ENCODE measurements around the gene COX8A.
A peak's percentile ranks its signal among the peaks of the same experiment; 100 is the strongest.
"Not testable (repeated sequence)": the region's sequence is repeated elsewhere in the genome, so short reads cannot be mapped to it uniquely, and the experiment has no call there.

The COX8A gene

DNA sequence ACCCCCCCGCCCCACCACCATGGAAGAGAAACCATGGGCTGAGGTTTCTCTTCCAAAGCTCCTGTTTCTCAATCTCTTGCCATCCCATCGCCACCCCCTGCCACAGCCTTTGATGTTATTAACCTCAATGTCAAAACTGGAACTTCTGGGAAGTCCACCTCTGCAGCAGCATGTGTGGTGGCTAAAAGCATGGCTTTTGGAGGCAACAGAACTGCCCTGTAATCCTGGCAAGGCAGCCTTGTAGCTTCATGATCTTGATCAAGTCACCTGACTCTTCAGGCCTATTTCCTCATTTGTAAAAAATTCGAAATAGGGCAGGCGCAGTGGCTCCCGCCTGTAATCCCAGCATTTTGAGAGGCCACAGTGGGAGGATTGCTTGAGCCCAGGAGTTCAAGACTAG is 3.5 kb upstream of the COX8A start:
- DNase-seq = no peak

- not testable (repeated sequence) for DNase-seq
Measured at GRCh38 chr11:63973912-63974258, 535 bp upstream of the COX8A start.

GRCh38 chr11:63978551-63979239 is 4.3 kb downstream of the COX8A start:
- DNase-seq = no peak

DNA sequence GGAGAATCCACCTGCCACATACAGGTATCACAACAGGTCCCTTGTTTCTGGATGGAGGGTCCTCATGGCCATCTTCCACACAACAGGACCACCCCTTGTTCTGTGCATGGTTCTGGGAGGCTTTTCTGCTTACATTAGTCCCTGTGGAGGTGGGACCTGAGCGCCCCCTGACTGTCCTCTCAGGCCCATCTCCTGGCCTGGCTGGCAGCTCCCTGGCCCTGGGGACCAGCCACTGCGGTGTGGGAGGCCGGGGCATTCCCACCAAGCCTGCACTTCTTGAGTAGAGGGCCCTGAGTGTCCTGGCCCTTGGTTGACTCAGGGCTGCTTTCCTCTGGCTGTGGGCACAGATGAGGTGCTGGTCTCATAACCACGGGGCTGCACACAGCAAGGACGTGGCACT is 5.0 kb downstream of the COX8A start:
- no peak for DNase-seq

GRCh38 chr11:63985812-63986155 is 11.4 kb downstream of the COX8A start:
- DNase-seq = peak; percentile 71 to 76

- DNase-seq = peak; percentile 86 to 88
Measured at GRCh38 chr11:63986156-63986931, 11.9 kb downstream of the COX8A start, which contains the start of gene OTUB1. OTUB1 (plus strand) TSS chr11:63986438; CDS start chr11:63986457, 19 bp downstream.

DNA sequence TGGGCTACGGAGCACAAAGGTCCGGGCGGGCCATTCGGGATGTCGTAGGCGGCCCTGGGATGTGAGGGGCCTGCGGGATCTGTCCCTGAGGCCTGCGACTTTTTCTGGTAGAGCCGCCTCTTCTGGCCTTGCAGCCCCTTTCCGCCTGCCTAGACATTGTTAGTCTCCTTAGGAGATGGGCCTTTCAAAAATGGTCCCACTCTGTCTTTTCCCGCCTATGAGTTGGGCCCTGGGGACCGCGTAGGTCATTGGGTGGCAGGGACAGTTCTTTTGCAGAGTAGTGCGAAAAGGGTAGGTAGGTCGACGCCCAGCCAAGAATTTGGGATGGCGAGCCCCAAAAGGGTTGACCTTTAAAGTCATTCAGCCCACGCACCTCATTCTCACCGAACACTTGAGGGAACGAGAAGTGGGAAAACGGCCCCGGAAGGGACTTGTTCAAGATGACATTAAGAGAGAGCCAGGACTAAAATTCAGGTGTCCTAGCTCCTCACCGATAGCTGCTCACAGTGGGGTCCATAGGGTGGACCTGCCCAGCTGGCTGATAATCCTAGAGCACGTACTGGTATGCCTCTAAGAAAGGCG is 12.6 kb downstream of the COX8A start:
- no peak for DNase-seq

DNA sequence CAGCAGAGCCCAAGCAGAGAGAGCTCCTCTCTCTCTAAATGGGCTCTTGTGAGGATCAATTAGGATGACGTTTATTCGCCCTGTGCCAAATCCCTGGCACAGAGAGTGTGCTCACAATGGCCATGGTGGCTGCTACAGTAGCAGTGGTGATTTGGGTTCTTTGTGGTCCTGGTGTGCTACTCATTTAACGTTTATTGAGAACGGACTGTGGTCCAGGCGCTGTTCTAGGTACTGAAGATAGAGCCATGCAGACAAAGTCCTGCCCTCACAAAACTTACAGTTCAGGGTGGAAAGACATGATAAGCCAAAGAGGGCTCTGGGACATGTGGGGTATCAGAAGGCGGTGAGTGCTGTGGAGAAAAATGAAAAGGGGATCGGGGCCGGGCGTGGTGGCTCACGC is 17.1 kb downstream of the COX8A start:
- no peak for DNase-seq

- no peak for DNase-seq
Measured at GRCh38 chr11:63993100-63993499, 18.7 kb downstream of the COX8A start.

- DNase-seq = no peak
Measured at GRCh38 chr11:63993993-63994392, 19.6 kb downstream of the COX8A start.

- DNase-seq = no peak
Measured at GRCh38 chr11:63996512-63996911, 22.1 kb downstream of the COX8A start.

GRCh38 chr11:63997104-63997700 is 22.8 kb downstream of the COX8A start:
- DNase-seq = no peak

- no peak for DNase-seq
Measured at GRCh38 chr11:63997801-63998337, 23.4 kb downstream of the COX8A start.

DNA sequence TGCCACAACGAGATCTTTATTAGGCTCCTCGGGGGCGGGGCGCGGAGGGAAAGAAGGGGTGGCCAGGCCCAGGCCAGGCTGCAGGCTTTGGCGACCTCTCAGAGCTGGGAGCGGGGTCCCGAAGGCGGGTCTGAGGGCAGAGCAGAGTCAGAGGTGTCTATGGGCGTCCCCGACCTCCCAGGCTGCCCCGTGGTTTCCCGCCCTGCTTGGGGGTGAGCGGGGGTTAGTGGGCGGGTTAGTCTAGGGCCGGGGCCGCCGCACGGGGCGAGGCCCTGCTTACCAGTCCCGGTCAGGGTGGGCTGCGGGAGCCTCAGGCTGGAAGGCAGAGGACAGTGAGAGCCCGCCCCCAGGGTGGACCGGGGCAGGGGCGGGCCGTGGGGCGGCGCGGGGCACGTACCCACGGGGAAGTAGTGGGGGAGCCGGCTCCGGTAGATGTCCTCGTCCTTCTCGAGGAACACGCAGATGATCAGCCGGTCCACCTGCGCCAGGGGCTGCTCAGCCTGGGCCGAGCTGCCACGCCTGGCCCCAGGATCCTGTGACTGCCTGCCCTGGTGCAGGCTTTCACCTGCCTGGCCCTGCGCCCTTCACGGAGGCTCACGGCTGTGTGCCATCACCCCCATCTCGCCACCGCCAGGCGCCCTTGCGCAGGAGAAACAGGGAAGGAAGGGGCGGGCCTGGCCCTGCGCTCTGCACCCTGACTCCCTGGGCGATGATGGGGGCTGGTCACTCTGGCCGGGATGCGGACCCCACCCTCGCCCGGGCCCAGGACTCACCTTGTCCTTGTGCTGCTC is 24.3 kb downstream of the COX8A start:
- DNase-seq = no peak

GRCh38 chr11:63999349-64000025 is 25.1 kb downstream of the COX8A start:
- DNase-seq = peak; percentile 56 to 65

GRCh38 chr11:64000026-64000739 is 25.8 kb downstream of the COX8A start:
- peak; percentile 77 to 80 for DNase-seq

DNA sequence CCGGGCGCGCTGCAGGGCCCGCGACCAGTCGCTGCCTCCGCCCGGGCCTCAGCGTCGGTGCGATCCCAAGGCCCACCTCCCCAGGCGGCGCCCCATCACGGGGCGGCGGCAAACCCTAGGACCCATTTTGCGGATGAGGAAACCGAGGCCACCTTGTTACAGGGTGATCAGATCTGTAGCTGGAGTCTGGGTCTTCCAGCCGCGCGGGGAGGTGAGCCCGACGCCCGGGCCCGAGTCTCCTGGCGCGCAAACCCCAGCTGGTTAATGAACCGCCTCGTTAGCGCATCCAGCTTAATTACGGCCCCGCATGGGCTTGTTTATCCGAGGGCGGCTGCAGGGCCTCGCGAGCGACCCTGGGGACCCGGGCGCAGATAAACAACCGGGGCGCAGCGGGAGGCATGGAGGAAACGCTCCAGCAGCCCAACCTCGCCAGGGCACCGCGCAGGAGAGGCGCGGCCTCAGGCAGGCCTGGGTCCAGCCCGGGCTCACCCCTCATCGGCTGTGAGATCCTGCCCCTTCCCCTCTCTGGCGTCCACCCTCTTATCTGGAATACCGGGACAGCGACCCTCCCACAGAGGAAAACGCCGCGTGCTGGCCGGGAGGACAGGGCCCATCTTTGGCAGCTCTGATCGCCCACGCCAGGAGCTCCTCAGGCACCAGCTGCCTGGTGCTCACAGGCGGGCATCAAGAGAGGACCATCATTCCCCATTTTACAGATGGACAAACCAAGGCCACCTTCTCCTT is 26.5 kb downstream of the COX8A start:
- DNase-seq = no peak

GRCh38 chr11:64001484-64002420 is 27.3 kb downstream of the COX8A start:
- DNase-seq = no peak

DNA sequence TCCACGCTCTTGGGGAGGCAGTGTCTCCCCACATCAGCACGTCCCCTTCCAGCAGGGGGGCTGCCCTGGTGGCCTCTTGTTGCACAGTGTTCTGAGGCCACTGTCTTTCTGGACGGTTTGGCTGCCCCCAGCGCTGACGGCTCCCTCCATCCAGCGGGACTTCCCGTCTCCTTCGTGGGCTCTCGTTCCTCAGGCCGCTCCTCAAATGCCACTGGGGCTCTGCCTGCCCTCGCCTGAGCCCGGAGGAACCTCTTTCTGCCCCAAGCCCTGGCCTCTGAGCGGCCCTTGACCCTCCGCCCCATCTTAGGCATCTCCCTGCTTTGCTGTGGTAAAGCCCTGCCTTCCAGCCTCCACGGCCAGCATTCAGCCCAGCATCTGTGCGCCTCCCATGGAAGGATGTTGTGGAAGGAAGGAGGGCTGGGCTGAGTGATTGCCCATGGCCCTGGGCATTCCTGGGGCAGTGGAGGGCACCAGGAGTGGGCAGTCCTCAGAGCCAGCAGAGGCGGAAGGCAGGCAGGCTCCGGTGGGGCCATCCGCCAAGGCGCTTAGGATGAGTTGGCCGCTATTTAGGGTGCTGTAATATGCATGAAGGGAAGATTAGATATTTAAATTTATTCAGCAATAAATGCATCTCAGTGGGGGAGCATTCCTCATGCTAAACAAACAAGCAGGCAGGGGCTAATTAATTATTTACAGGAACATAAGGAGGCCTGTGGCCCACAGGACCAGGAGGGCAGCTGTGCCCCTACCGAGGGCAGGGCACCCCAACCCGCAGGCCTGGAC is 29.6 kb downstream of the COX8A start:
- no peak for DNase-seq
